Muscle layer of colon (tissue), 2 donors: ENCODE results near the gene AFTPH.
"Not testable (repeated sequence)": the region's sequence is repeated elsewhere in the genome, so short reads cannot be mapped to it uniquely, and the experiment has no call there.

ENCODE experiments used
- H3K27ac ChIP-seq: one replicate; pipeline ENCODE4 v1.7.0; 2013; ENCODE audit warnings: low read depth, mild to moderate bottlenecking, low read length, moderate library complexity
- H3K27me3 ChIP-seq, 2 donors: one replicate each; pipeline ENCODE4 v1.7.0; 2013; ENCODE audit warnings: low read length in 2 of 2, mild to moderate bottlenecking in 2 of 2; ENCODE audit not compliant: insufficient read depth in 2 of 2, control insufficient read depth in 1 of 2
- H3K36me3 ChIP-seq: one replicate; pipeline ENCODE4 v1.7.0; 2013; ENCODE audit warnings: mild to moderate bottlenecking, low read length; ENCODE audit not compliant: insufficient read depth
- H3K4me1 ChIP-seq: one replicate; pipeline ENCODE4 v1.7.0; 2013; ENCODE audit warnings: mild to moderate bottlenecking, low read length; ENCODE audit not compliant: insufficient read depth
- H3K4me3 ChIP-seq, 2 donors: one replicate each; pipeline ENCODE4 v1.7.0; 2013; ENCODE audit warnings: low read length in 2 of 2, low read depth in 1 of 2, mild to moderate bottlenecking in 1 of 2, moderate library complexity in 1 of 2
- H3K9ac ChIP-seq: one replicate; pipeline ENCODE4 v1.7.0; 2013; ENCODE audit warnings: low read length
- H3K9me3 ChIP-seq: one replicate; pipeline ENCODE4 v1.7.0; 2013; ENCODE audit warnings: mild to moderate bottlenecking, low read length
- donor health status: abdominal sarcoma.
- donor health status: Adenocarcinoma of cecum.

AFTPH gene

GRCh38 chr2:64530946-64531345 lies 6.8 kb downstream of the AFTPH start:
- H3K36me3 ChIP-seq, H3K9ac ChIP-seq, H3K4me1 ChIP-seq, H3K27ac ChIP-seq, H3K4me3 ChIP-seq, H3K9me3 ChIP-seq, H3K27me3 ChIP-seq: not testable (repeated sequence)

GRCh38 chr2:64532030-64532429 lies 7.9 kb downstream of the AFTPH start:
- Histone ChIP-seq H3K9me3 (no peaks in the 10 kb centered on the region), H3K36me3 (no peaks in the 10 kb centered on the region), H3K4me3 (no peak overlapping the region), H3K4me1 (no peaks in the 10 kb centered on the region), H3K9ac (no peak overlapping the region), H3K27me3 (no peaks in the 10 kb centered on the region), H3K27ac (no peak overlapping the region)

GRCh38 chr2:64533882-64534281 lies 9.8 kb downstream of the AFTPH start:
- Histone ChIP-seq H3K4me1 (no peaks in the 10 kb centered on the region), H3K27me3 (no peaks in the 10 kb centered on the region), H3K4me3 (no peak overlapping the region), H3K36me3 (no peaks in the 10 kb centered on the region), H3K9ac (no peak overlapping the region), H3K9me3 (no peaks in the 10 kb centered on the region), H3K27ac (no peak overlapping the region)

- Histone ChIP-seq H3K4me1 (no peaks in the 10 kb centered on the region), H3K27me3 (no peaks in the 10 kb centered on the region), H3K4me3 (no peak overlapping the region), H3K27ac (no peak overlapping the region), H3K9ac (no peak overlapping the region), H3K36me3 (no peaks in the 10 kb centered on the region), H3K9me3 (no peaks in the 10 kb centered on the region)
Measured at GRCh38 chr2:64534363-64534762, 10.2 kb downstream of the AFTPH start.

GRCh38 chr2:64535024-64535423 lies 10.9 kb downstream of the AFTPH start:
- no peaks in the 10 kb centered on the region for H3K4me1 ChIP-seq
- no peaks in the 10 kb centered on the region for H3K36me3 ChIP-seq
- H3K9ac ChIP-seq, result no peak overlapping the region
- H3K27me3 ChIP-seq, result no peaks in the 10 kb centered on the region
- no peaks in the 10 kb centered on the region for H3K9me3 ChIP-seq
- no peak overlapping the region for H3K4me3 ChIP-seq
- H3K27ac ChIP-seq, result no peak overlapping the region

- H3K36me3 ChIP-seq, result no peaks in the 10 kb centered on the region
- H3K27ac ChIP-seq, result no peak overlapping the region
Measured at GRCh38 chr2:64537991-64538390, 13.9 kb downstream of the AFTPH start.

GRCh38 chr2:64538764-64539433 lies 14.8 kb downstream of the AFTPH start:
- H3K4me1 ChIP-seq, result no peaks in the 10 kb centered on the region
- H3K27ac ChIP-seq, result no peak overlapping the region
- no peaks in the 10 kb centered on the region for H3K36me3 ChIP-seq
- no peaks in the 10 kb centered on the region for H3K27me3 ChIP-seq
- H3K9ac ChIP-seq, result no peak overlapping the region
- H3K4me3 ChIP-seq, result no peak overlapping the region
- H3K9me3 ChIP-seq, result no peaks in the 10 kb centered on the region

More at GRCh38 chr2:64537991-64538390, 13.9 kb downstream of the AFTPH start:
- no peaks in the 10 kb centered on the region for H3K27me3 ChIP-seq
- no peaks in the 10 kb centered on the region for H3K4me1 ChIP-seq
- no peak overlapping the region for H3K4me3 ChIP-seq
- no peaks in the 10 kb centered on the region for H3K9me3 ChIP-seq
- H3K9ac ChIP-seq, result no peak overlapping the region

GRCh38 chr2:64540615-64541014 lies 16.5 kb downstream of the AFTPH start:
- H3K36me3 ChIP-seq, result no peaks in the 10 kb centered on the region
- no peak overlapping the region for H3K4me3 ChIP-seq
- H3K27ac ChIP-seq, result no peak overlapping the region
- peaks cover 4% of the 10 kb centered on the region for H3K4me1 ChIP-seq
- no peak overlapping the region for H3K9ac ChIP-seq
- no peaks in the 10 kb centered on the region for H3K9me3 ChIP-seq
- H3K27me3 ChIP-seq, result no peaks in the 10 kb centered on the region

- peaks cover 4% of the 10 kb centered on the region for H3K4me1 ChIP-seq
- no peaks in the 10 kb centered on the region for H3K36me3 ChIP-seq
- H3K27me3 ChIP-seq, result no peaks in the 10 kb centered on the region
- H3K4me3 ChIP-seq, result no peak overlapping the region
- H3K9me3 ChIP-seq, result no peaks in the 10 kb centered on the region
- no peak overlapping the region for H3K9ac ChIP-seq
- no peak overlapping the region for H3K27ac ChIP-seq
Measured at GRCh38 chr2:64541547-64541946, 17.4 kb downstream of the AFTPH start.

GRCh38 chr2:64542071-64543007 lies 18.2 kb downstream of the AFTPH start:
- no peak overlapping the region for H3K27ac ChIP-seq
- H3K4me1 ChIP-seq, result peaks cover 4% of the 10 kb centered on the region

GRCh38 chr2:64543008-64543697 lies 19.0 kb downstream of the AFTPH start:
- Histone ChIP-seq H3K36me3 (no peaks in the 10 kb centered on the region), H3K27ac (no peak overlapping the region), H3K4me1 (peaks cover 4% of the 10 kb centered on the region), H3K27me3 (no peaks in the 10 kb centered on the region), H3K9me3 (no peaks in the 10 kb centered on the region), H3K4me3 (no peak overlapping the region), H3K9ac (no peak overlapping the region)

More at GRCh38 chr2:64542071-64543007, 18.2 kb downstream of the AFTPH start:
- Histone ChIP-seq H3K4me3 (no peak overlapping the region), H3K36me3 (no peaks in the 10 kb centered on the region), H3K9ac (no peak overlapping the region), H3K9me3 (no peaks in the 10 kb centered on the region), H3K27me3 (no peaks in the 10 kb centered on the region)
